ENCODE data around the gene PEX7. TPM values are rescaled to one million over a fixed set of nuclear protein-coding genes. Genes with fewer than 3 reads are reported as not detected.

Gene PEX7
- total RNA-seq, 2 experiments from 2014 or later: 5.4 to 6.4 TPM

DNA sequence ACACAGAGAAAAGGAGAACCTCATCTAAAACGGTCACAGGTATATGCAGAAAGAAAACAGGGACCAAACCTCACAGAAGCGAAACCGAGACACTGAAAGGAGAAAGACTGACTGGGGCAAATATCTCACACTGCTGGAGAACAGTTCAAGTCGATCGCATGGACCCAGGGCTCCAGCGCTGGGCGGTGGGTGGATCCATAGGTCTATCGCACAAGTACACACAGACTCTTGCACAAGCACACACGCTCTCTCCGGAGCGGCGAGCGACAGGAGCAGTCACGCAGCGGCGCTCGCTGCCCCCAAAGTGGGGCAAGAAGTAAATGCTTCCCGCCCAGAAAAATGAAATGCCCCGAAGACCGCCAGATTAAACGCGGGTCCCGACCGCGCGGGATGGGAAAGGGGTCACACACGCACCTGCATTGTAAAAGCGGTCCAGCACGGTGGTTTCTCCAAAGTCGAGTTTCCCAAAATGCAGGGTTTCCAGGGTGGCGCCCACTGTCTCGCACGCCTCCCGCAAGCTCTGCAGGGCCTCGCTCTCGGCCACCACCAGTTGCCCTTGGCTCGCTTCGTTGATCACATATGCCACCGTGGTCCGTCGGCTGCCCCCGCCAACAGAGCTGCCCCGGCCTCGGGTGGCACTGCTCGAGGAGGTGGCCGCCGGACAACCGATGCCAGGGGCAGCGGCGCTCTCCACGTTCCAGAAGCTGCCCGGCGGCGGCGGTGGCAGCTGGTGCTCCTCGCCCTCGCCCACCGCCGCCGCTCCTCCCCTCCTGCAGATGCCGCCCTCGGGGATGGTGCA lies 30.9 kb upstream of the PEX7 start:
- Mint-ChIP-seq H3K36me3 (peaks cover 7% of the 10 kb centered on the region), H3K27ac (peak overlapping the region; percentile 93), H3K4me1 (ENCODE audit: low read depth) (peaks cover 44% of the 10 kb centered on the region), H3K27me3 (no peaks in the 10 kb centered on the region), H3K4me3 (peak overlapping the region; percentile 94), H3K9me3 (no peaks in the 10 kb centered on the region)
- ChIA-PET POLR2A (interaction anchor here (0.7 to 2.1 kb wide), 20 partner anchors 10 to 502 kb away, joined by 3 to 71 read pairs (median 4); partner anchors contain the start of gene BCLAF1), CTCF (interaction anchor here (0.7 to 10.8 kb wide), 60 partner anchors 8 to 244 kb away, joined by 3 to 624 read pairs (median 6); partner anchors contain the start of genes MAP7, PEX7 and SLC35D3)
- intact Hi-C loops (cut with micrococcal nuclease): loop anchor here (1.0 to 2.0 kb wide), 4 partner anchors 31 to 503 kb away; partner anchors contain the start of genes BCLAF1 and PEX7
- DNase-seq: peak; percentile 71

DNA sequence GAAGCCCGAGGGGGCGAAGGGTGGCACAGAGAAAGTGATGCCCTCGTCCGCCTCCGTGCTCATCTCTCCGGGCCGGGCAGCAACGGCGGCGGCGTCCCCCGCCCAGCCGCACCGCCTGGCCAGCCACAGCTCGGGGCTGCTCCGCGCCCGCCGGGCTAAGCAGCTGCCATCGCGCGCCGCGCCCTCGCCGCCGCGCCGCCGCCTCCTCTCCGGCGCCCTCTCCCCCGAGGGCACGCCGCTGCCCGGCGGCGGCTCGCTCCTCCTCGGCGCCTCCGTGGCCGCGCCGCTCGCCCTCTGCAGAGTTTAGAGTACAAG lies 30.3 kb upstream of the PEX7 start:
- Mint-ChIP-seq H3K27me3 (no peaks in the 10 kb centered on the region), H3K36me3 (peaks cover 7% of the 10 kb centered on the region), H3K27ac (peak overlapping the region; percentile 94)

DNA sequence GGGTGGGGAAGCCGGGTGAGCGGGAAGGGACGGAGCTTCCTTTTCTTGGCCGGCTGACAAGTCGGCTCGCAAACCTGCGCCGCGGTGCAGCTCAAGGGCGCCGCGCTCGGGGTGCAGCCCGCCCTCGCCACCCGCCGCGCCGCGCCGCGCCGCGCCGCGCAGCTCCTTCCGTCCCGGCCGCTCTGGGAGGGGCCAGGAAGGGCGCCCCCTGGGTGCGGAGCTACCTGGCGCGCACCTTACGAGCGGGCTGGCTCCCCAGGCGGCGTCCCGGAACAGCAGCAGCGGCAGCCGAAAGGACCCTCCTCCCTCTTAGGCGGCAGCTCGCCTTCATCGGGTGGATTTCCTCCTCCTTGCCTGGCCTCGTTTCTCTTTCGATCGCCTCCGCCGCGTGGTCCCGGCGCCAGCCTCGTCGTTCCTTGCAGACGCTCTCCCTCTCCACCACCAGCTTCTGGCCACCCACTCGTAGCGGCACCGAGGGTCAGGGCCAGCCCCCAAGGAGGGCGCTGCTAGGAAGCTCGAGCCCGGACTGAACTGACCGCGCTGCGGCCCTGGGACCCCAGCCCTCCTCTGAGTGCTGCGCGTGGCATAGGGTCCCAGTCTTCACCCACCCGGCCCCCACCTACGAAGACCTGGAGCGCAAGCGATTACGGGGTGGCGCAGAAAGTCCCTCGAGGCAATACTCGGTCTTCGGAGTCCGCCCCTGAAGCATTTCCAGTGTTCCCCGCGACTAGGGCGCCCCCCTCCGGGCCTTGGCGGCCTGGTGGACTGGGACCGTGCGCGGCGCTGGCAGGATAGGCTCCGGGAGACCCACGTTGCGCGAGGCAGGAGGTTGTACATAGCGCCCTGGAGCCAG lies 29.8 kb upstream of the PEX7 start, which contains the start of gene MAP3K5:
TSS of gene MAP3K5 (minus strand) at position 68 of the 853 bp plus-strand sequence. CDS start 320 bp downstream, outside the sequence.
- H3K36me3 Mint-ChIP-seq: peaks cover 7% of the 10 kb centered on the region

More for the DNA sequence above, 30.3 kb upstream of the PEX7 start:
- ChIA-PET CTCF (interaction anchor here (0.6 to 10.8 kb wide), 71 partner anchors 8 to 245 kb away, joined by 3 to 624 read pairs (median 5); partner anchors contain the start of genes MAP7, PEX7 and SLC35D3), POLR2A (interaction anchor here (0.7 to 2.1 kb wide), 25 partner anchors 10 to 503 kb away, joined by 3 to 71 read pairs (median 4); partner anchors contain the start of gene BCLAF1)
- Mint-ChIP-seq H3K9me3 (no peaks in the 10 kb centered on the region), H3K4me3 (peak overlapping the region; percentile 94), H3K4me1 (ENCODE audit: low read depth) (peaks cover 41% of the 10 kb centered on the region)
- DNase-seq: no peak
- intact Hi-C loops (cut with micrococcal nuclease): loop anchor here (1.0 to 2.0 kb wide), 2 partner anchors 30 to 503 kb away; partner anchors contain the start of genes BCLAF1 and PEX7

DNA sequence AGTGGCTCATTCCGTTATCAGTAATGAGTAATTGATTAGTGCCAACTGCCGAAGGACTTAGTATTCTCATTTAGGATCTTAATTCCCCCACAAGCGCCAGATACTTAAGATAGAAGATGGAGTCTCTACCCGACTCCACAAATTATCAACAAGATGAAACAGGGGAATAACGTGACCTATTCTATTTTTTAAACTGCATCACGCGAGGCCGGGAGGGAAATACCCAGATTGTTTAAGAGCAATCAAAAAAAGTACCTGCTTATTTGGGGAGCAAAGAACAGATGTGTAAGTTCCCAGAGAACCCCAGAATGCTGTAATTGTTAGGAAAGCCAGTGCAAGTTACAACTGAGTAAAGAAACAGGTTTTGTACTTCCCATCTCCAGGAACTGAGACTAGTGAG lies 29.0 kb upstream of the PEX7 start:
- Mint-ChIP-seq H3K4me1 (ENCODE audit: low read depth) (peaks cover 27% of the 10 kb centered on the region), H3K27me3 (no peaks in the 10 kb centered on the region), H3K27ac (peak overlapping the region; percentile 94), H3K36me3 (peaks cover 7% of the 10 kb centered on the region), H3K9me3 (no peaks in the 10 kb centered on the region), H3K4me3 (peak overlapping the region; percentile 94)
- intact Hi-C loops (cut with micrococcal nuclease): loop anchor here (1.0 to 2.0 kb wide), 5 partner anchors 149 to 505 kb away; partner anchors contain the start of gene BCLAF1
- peak; percentile 34 for DNase-seq
- CTCF ChIA-PET: interaction anchor here (0.6 to 10.8 kb wide), 15 partner anchors 9 to 505 kb away, joined by 3 to 624 read pairs (median 8); partner anchors contain the start of gene PEX7
- POLR2A ChIA-PET: interaction anchor here (1.2 to 2.1 kb wide), 4 partner anchors 30 to 504 kb away, joined by 3 to 71 read pairs (median 12); partner anchors contain the start of gene BCLAF1

More for the DNA sequence above, 29.8 kb upstream of the PEX7 start, which contains the start of gene MAP3K5:
- peak within 1 kb of the TSS; percentile 94 for H3K27ac Mint-ChIP-seq
- peaks cover 35% of the 10 kb centered on the region for H3K4me1 Mint-ChIP-seq (ENCODE audit: low read depth)
- peak; percentile 97 for DNase-seq
- no peaks in the 10 kb centered on the region for H3K27me3 Mint-ChIP-seq
- H3K4me3 Mint-ChIP-seq: peak within 1 kb of the TSS; percentile 94
- no peaks in the 10 kb centered on the region for H3K9me3 Mint-ChIP-seq
- ChIA-PET CTCF (interaction anchor here (0.6 to 10.8 kb wide), 73 partner anchors 9 to 529 kb away, joined by 3 to 624 read pairs (median 5); partner anchors contain the start of genes MAP7, PEX7 and SLC35D3), POLR2A (interaction anchor here (0.7 to 2.1 kb wide), 24 partner anchors 11 to 503 kb away, joined by 3 to 71 read pairs (median 4); partner anchors contain the start of gene BCLAF1)
- intact Hi-C loops (cut with micrococcal nuclease): loop anchor here (1.0 to 2.0 kb wide), 6 partner anchors 30 to 504 kb away; partner anchors contain the start of genes BCLAF1 and PEX7

DNA sequence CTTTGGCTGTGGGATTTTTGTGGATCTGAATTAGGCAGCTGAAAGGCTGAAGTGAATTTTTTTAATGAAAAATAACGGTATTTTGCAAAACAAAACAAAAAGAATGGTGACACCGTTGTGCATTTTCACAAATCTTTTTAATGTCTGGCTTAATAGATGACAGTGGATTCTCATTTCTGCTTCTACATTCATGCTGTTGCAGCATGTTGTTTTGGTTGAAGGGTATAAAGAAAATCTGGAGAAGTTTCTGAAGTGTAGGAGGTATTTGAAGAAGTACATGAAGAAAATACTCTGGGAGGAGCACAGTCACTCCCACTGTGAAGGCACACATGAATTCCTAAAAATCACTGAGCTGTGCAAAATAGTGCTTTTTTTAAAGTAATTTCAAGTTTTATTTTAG lies 27.0 kb upstream of the PEX7 start:
- no peak overlapping the region for H3K27ac Mint-ChIP-seq
- peaks cover 7% of the 10 kb centered on the region for H3K36me3 Mint-ChIP-seq
- peaks cover 2% of the 10 kb centered on the region for H3K27me3 Mint-ChIP-seq
- no peak for DNase-seq
- H3K4me1 Mint-ChIP-seq (ENCODE audit: low read depth): peaks cover 13% of the 10 kb centered on the region
- ChIA-PET CTCF (interaction anchor here (10.8 kb wide), 1 partner anchor 149 kb away, joined by 624 read pairs; no protein-coding TSS in a partner anchor), POLR2A (interaction anchor here (1.7 kb wide), 1 partner anchor 26 kb away, joined by 7 read pairs; no protein-coding TSS in a partner anchor)
- no peaks in the 10 kb centered on the region for H3K9me3 Mint-ChIP-seq
- intact Hi-C loops (cut with micrococcal nuclease): no loop called here
- H3K4me3 Mint-ChIP-seq: no peak overlapping the region

DNA sequence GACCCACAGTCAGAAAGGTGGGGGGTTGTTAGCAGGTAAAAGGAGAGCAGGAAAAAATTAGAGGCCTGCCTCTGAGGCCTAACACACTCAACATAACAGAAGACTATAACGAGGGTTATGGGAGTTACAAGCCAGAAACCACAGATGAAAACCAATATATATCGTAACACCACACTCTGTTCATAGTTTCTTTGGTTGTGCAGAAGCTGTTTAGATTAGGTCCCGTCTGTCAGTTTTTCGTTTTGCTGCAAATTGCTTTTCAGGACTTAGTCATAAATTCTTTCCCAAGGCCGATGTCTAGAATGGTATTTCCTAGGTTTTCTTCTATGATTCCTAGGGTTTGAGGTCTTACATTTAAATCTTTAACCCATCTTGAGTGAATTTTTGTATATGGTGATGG lies 26.4 kb upstream of the PEX7 start:
- Mint-ChIP-seq H3K27ac (no peak overlapping the region), H3K4me1 (ENCODE audit: low read depth) (peaks cover 9% of the 10 kb centered on the region), H3K27me3 (peaks cover 3% of the 10 kb centered on the region), H3K9me3 (no peaks in the 10 kb centered on the region), H3K4me3 (no peak overlapping the region), H3K36me3 (peaks cover 6% of the 10 kb centered on the region)
- intact Hi-C loops (cut with micrococcal nuclease): no loop called here
- POLR2A ChIA-PET: no interaction called here
- DNase-seq: no peak
- CTCF ChIA-PET: interaction anchor here (10.8 kb wide), 1 partner anchor 150 kb away, joined by 624 read pairs; no protein-coding TSS in a partner anchor

DNA sequence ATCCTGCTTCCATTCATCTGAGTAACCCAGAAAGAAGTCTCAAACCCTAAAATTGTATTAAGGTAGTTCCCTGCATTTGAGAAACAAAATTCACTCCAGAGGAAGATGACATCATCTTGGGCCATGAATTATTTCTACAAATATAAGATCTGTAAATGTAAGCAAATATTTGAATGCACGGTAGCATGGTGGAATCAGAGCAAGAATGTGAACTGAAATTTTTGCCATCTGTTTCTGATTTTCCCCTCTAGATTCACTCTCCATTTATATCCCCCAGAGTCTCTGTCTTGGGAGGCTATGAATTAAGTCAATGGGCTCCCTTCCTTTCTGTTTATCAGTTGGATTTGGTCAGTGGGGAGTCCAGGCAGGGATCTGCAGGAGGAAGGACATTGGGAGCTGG lies 24.3 kb upstream of the PEX7 start:
- Mint-ChIP-seq H3K27ac (no peak overlapping the region), H3K27me3 (peaks cover 5% of the 10 kb centered on the region), H3K36me3 (no peaks in the 10 kb centered on the region), H3K4me1 (ENCODE audit: low read depth) (peaks cover 5% of the 10 kb centered on the region), H3K9me3 (no peaks in the 10 kb centered on the region), H3K4me3 (no peak overlapping the region)
- intact Hi-C loops (cut with micrococcal nuclease): no loop called here
- ChIA-PET CTCF (interaction anchor here (2.5 kb wide), 1 partner anchor 154 kb away, joined by 21 read pairs; no protein-coding TSS in a partner anchor), POLR2A (no interaction called here)
- DNase-seq: no peak

DNA sequence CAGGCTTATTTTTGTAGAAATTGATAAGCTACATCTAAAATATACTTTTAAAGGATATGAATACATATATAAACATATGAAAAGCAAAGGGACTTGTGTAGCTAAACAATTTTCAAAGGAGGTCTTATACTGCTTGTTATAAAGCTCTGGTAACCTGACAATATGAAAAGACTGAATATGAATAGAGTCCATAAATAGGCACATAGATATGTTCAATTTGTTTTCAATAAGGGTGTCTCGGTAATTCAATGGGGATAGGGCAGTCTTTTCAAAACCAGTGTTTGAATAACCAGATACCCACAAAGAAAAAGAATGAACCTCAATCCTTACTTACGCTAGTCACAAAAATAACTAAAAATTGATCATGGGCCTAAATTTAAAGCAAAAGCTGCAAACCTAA lies 20.8 kb upstream of the PEX7 start:
- no peak for DNase-seq
- Mint-ChIP-seq H3K36me3 (no peaks in the 10 kb centered on the region), H3K4me1 (ENCODE audit: low read depth) (no peaks in the 10 kb centered on the region), H3K27me3 (peaks cover 5% of the 10 kb centered on the region), H3K27ac (no peak overlapping the region), H3K4me3 (no peak overlapping the region), H3K9me3 (no peaks in the 10 kb centered on the region)
- CTCF ChIA-PET: interaction anchor here (2.9 to 3.4 kb wide), 2 partner anchors 9 to 157 kb away, joined by 15 to 16 read pairs; partner anchors contain the start of gene MAP3K5
- POLR2A ChIA-PET: interaction anchor here (0.6 kb wide), 1 partner anchor 208 kb away, joined by 3 read pairs; no protein-coding TSS in a partner anchor
- intact Hi-C loops (cut with micrococcal nuclease): no loop called here

DNA sequence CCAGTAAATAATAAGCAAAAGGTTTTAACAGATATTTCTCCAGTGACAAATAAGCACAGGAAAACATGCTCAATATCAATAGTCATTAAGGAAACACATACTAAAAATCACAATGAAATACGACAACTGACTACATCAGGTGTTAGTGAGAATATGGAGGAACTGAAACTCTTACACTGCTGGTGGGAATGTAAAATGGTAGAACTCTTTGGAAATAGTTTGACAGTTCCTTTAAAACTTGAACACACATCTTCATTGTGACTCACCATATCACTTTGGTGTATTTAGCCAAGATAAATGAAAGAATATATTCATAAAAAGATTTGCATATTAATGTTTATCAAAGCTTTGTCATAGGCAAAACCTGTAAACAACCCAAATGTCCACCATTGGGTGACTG lies 18.8 kb upstream of the PEX7 start:
- Mint-ChIP-seq H3K36me3 (no peaks in the 10 kb centered on the region), H3K4me3 (no peak overlapping the region), H3K27ac (no peak overlapping the region), H3K9me3 (no peaks in the 10 kb centered on the region), H3K4me1 (ENCODE audit: low read depth) (no peaks in the 10 kb centered on the region), H3K27me3 (peaks cover 5% of the 10 kb centered on the region)
- no peak for DNase-seq
- intact Hi-C loops (cut with micrococcal nuclease): no loop called here
- ChIA-PET CTCF (interaction anchor here (2.9 to 3.4 kb wide), 2 partner anchors 11 to 159 kb away, joined by 15 to 16 read pairs; partner anchors contain the start of gene MAP3K5), POLR2A (no interaction called here)

DNA sequence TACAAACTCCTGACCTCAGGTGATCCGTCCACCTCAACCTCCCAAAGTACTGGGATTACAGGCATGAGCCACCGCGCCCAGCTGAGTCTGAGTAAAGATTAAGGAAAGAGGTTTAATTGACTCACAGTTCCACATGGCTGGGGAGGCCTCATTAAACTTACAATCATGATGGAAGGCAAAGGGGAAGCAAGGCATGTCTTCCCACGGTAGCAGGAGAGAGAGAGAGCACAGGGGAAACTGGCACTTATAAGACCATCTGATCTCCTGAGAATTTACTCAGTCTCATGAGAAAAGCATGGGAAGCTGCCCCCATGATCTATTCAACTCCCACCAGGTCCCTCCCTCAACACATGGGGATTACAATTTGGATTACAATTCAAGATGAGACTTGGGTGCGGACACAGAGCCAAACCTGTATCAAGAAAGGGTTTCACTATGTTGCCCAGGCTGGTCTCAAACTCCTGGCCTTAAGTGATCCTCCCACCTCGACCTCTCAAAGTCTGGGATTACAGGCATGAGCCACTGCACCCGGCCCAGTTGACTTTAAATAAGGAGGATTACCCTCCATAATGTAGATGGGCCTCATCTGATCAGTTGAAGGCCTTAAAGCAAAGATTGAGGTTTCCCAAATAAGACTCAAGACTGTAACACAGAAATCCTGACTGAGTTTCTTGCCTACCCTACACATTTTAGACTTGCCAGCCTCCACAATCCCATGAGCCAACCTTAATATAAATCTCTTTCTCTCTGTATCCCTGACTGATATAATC lies 13.1 kb upstream of the PEX7 start:
- Mint-ChIP-seq H3K27me3 (no peaks in the 10 kb centered on the region), H3K4me1 (ENCODE audit: low read depth) (no peaks in the 10 kb centered on the region), H3K9me3 (no peaks in the 10 kb centered on the region), H3K27ac (no peak overlapping the region), H3K36me3 (no peaks in the 10 kb centered on the region), H3K4me3 (no peak overlapping the region)
- POLR2A ChIA-PET: no interaction called here
- CTCF ChIA-PET: interaction anchor here (0.6 kb wide), 1 partner anchor 174 kb away, joined by 3 read pairs; no protein-coding TSS in a partner anchor
- DNase-seq: no peak
- intact Hi-C loops (cut with micrococcal nuclease): no loop called here
